NCI-H82 (cell line): Measurements from ENCODE around the gene COL13A1.

Experiments used
- DNase-seq: peaks from one replicate; lab custom pipeline; 2025; lab: John Stamatoyannopoulos, UW

COL13A1 gene

GRCh38 chr10:69890065-69890847 lies 88.5 kb downstream of the COL13A1 start:
- DNase-seq, result no peak

GRCh38 chr10:69891057-69891617 lies 89.4 kb downstream of the COL13A1 start:
- no peak for DNase-seq

- no peak for DNase-seq
Observed at GRCh38 chr10:69892406-69892805, 90.7 kb downstream of the COL13A1 start.

GRCh38 chr10:69892816-69893215 lies 91.1 kb downstream of the COL13A1 start:
- DNase-seq, result no peak

- DNase-seq, result no peak
Observed at GRCh38 chr10:69893271-69893900, 91.7 kb downstream of the COL13A1 start.

GRCh38 chr10:69894156-69894555 lies 92.5 kb downstream of the COL13A1 start:
- no peak for DNase-seq

GRCh38 chr10:69895759-69896158 lies 94.1 kb downstream of the COL13A1 start:
- DNase-seq, result no peak

GRCh38 chr10:69896606-69897231 lies 95.0 kb downstream of the COL13A1 start:
- no peak for DNase-seq

GRCh38 chr10:69897432-69897831 lies 95.7 kb downstream of the COL13A1 start:
- DNase-seq, result no peak

- no peak for DNase-seq
Observed at GRCh38 chr10:69897999-69898398, 96.3 kb downstream of the COL13A1 start.

GRCh38 chr10:69898524-69898923 lies 96.8 kb downstream of the COL13A1 start:
- DNase-seq, result no peak

GRCh38 chr10:69898941-69899340 lies 97.2 kb downstream of the COL13A1 start:
- no peak for DNase-seq

GRCh38 chr10:69899727-69900595 lies 98.3 kb downstream of the COL13A1 start:
- DNase-seq, result no peak

- DNase-seq, result no peak
Observed at GRCh38 chr10:69901022-69901421, 99.3 kb downstream of the COL13A1 start.

GRCh38 chr10:69901628-69902505 lies 100.2 kb downstream of the COL13A1 start:
- peak; percentile 66 for DNase-seq

GRCh38 chr10:69902835-69903535 lies 101.3 kb downstream of the COL13A1 start:
- DNase-seq, result no peak

GRCh38 chr10:69904533-69904932 lies 102.8 kb downstream of the COL13A1 start:
- DNase-seq, result peak; percentile 19

- no peak for DNase-seq
Observed at GRCh38 chr10:69906425-69906824, 104.7 kb downstream of the COL13A1 start.

- no peak for DNase-seq
Observed at GRCh38 chr10:69907517-69907916, 105.8 kb downstream of the COL13A1 start.

- DNase-seq, result no peak
Observed at GRCh38 chr10:69908124-69908523, 106.4 kb downstream of the COL13A1 start.
